IPS-18c (cell line): ENCODE results near the gene GALNT1.
"Not testable (repeated sequence)": the region's sequence is repeated elsewhere in the genome, so short reads cannot be mapped to it uniquely, and the experiment has no call there.

ENCODE experiments used
- H3K4me3 ChIP-seq: 2 replicates; pipeline ENCODE4 v1.7.0; 2013; ENCODE audit warnings: low read depth, mild to moderate bottlenecking, low read length, moderate library complexity; ENCODE audit not compliant: insufficient read depth
- H3K9me3 ChIP-seq: one replicate; pipeline ENCODE4 v1.6.1; 2013; ENCODE audit warnings: mild to moderate bottlenecking, low read length, moderate library complexity; ENCODE audit not compliant: control insufficient read depth, insufficient read depth

GALNT1 gene

DNA sequence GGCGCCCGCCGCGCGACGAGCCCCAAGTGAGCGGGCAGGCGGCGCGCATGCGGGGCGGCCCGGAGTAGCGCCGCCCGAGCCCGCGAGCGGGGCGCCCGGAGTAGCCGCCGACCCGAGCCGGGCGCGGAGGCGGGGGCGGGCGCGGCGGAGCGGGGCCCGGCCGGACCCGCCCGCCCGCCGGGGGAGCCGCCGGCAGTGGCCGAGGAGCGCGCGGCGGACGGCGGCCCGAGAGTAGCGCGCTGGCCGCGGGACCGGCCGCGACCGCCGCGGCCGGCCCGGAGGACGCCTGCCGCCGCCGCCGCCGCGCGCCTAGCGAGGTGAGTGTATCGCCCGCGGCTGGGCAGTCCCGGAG, at the start of gene GALNT1:
GALNT1 (plus strand) TSS at position 195 of the 352 bp plus-strand sequence. CDS start 72,923 bp downstream, outside the sequence.
- H3K4me3 ChIP-seq, result peak within 1 kb of the TSS; percentile 79
- H3K9me3 ChIP-seq, result peaks cover 4% of the 10 kb centered on the region

DNA sequence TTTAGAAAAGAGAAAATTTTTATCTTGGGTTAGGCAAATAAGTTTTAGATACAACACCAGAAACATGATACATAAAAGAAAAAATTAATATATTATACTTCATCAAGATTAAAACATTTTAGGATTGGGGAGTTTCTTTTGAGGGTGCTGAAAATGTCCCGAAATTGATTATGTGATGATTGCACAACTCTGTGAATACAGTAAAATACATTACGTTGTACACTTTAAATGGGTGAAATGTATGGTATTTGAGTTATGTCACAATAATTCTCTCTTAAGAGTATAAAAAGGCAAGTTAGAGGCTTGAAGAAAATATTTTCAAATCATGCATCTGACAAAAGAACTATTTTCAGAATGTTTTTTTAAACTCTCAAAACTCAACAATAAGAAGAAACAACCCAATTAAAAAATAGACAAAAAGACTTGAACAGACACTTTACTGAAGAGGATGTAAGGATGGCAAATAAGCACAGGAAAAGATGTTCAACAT, 47.6 kb upstream of the GALNT1 start:
- H3K4me3 ChIP-seq, result no peak overlapping the region
- H3K9me3 ChIP-seq, result no peaks in the 10 kb centered on the region

DNA sequence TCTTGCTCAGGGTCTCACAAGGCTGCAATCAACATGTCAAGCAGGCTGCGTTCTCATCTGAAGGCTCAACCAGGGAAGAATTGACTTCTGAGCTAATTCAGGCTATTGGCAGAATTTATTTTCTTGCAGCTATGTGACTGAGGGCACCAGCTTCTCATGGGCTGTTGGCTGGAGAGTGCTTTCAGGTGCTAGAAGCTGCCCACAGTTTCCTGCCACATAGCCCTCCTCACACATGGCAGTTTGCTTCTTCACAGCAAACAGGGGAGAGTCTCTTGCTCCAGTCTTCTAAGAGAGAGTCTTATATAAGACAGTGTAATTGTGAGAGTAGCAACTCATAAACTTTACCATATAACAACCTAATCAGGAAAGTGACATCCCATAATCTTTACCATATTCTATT, 46.2 kb upstream of the GALNT1 start:
- H3K4me3 ChIP-seq, result no peak overlapping the region

GRCh38 chr18:35542356-35542755, 39.2 kb upstream of the GALNT1 start:
- Histone ChIP-seq H3K4me3 (no peak overlapping the region), H3K9me3 (no peaks in the 10 kb centered on the region)

More for the DNA sequence above, 46.2 kb upstream of the GALNT1 start:
- H3K9me3 ChIP-seq, result no peaks in the 10 kb centered on the region

DNA sequence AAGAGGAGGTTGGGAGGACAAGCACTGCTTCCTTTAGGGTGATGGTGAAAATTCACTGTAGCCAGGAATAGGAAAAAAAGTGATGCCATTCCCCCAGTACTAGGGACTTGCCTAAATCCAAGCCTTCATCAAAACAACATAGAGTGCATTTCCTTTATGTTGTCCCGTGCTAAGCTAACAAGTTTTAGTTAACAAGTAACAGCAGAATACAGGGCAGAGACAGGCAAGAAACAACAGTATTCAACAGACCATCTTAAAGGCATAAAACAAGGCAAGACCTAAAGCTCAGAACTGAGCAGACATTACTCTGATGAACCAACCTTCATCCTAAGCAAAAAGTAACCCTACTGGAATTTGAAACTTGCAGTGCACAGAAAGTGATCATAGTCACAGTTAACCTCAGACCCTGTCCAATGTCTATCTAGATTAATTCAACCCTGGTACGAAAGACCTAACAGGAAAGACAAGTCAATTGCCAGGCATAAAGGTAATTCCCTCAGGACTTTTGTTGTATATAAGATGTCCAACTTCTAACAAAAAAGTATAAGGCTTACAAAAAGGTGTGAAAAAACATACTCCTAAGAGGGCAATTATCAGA, 34.4 kb upstream of the GALNT1 start:
- Histone ChIP-seq H3K9me3 (no peaks in the 10 kb centered on the region), H3K4me3 (no peak overlapping the region)

DNA sequence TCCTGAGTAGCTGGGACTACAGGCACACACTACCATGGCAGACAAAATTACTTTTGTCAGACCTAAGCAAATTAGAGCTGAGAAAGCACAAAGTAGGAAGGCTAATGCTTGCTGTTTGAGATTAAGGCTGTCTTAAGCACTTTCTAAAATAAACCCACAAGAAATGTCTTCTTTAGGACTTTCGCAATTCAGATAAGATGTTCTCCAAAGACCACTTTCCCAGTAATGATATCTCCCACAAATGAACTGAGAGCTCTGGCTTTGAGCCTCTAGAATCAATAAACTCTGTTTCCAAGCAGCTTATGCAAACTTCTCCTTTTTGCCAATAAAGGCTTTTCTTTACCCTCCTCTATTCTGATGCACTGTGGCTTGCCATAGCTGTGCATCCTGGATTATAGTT, 32.0 kb upstream of the GALNT1 start:
- Histone ChIP-seq H3K9me3 (no peaks in the 10 kb centered on the region), H3K4me3 (no peak overlapping the region)

GRCh38 chr18:35553300-35553699, 28.2 kb upstream of the GALNT1 start:
- Histone ChIP-seq H3K9me3 (no peaks in the 10 kb centered on the region), H3K4me3 (no peak overlapping the region)

- not testable (repeated sequence) for H3K4me3 ChIP-seq, H3K9me3 ChIP-seq
Measured at GRCh38 chr18:35555538-35555937, 26.0 kb upstream of the GALNT1 start.

DNA sequence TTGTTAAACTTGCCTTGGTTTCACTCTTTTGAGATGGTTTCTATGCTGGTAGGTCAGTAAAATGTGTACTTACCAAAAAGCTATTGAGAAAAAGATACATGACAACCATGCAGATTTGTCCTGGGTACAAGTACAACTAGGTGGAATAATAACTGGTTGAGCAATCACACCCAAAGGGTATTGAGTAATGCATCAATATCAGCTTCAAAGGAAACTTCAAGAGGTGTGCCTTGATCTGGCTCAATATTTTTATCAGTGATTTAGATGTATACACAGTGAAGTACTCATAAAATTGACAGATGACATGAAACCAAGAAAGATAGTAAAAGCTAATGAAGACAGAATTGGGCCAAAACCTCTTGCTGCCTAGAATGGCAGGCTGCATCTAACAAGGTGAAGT, 21.7 kb upstream of the GALNT1 start:
- Histone ChIP-seq H3K4me3 (no peak overlapping the region), H3K9me3 (no peaks in the 10 kb centered on the region)

GRCh38 chr18:35564795-35565453, 16.6 kb upstream of the GALNT1 start:
- H3K9me3 ChIP-seq, result no peaks in the 10 kb centered on the region
- H3K4me3 ChIP-seq, result no peak overlapping the region

- Histone ChIP-seq H3K4me3 (no peak overlapping the region), H3K9me3 (no peaks in the 10 kb centered on the region)
Measured at GRCh38 chr18:35566019-35566418, 15.5 kb upstream of the GALNT1 start.

GRCh38 chr18:35570182-35570581, 11.4 kb upstream of the GALNT1 start:
- Histone ChIP-seq H3K9me3 (no peaks in the 10 kb centered on the region), H3K4me3 (no peak overlapping the region)

DNA sequence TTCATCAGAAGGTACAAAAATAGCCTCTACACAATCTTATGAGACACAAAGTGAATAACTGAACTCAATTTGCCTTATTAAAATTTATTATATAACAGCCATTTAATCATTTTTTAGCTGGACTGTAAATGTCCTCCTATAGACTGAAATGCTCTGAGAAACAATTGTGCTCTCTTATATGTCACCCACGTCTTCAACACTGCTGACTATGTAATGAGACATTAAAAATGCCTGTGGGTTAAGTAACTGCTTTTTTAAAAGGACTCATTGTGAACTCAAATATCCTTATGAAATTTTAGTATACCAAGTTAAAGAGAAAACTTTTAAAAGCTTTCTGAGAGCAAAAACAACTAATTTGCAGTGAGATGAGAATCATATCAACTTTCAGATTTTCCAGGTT, 10.4 kb upstream of the GALNT1 start:
- no peaks in the 10 kb centered on the region for H3K9me3 ChIP-seq
- no peak overlapping the region for H3K4me3 ChIP-seq

GRCh38 chr18:35572644-35573043, 8.9 kb upstream of the GALNT1 start:
- Histone ChIP-seq H3K9me3 (peaks cover 4% of the 10 kb centered on the region), H3K4me3 (no peak overlapping the region)

- Histone ChIP-seq H3K4me3 (no peak overlapping the region), H3K9me3 (peaks cover 4% of the 10 kb centered on the region)
Measured at GRCh38 chr18:35573531-35573930, 8.0 kb upstream of the GALNT1 start.

- H3K9me3 ChIP-seq, H3K4me3 ChIP-seq: not testable (repeated sequence)
Measured at GRCh38 chr18:35576240-35576845, 5.2 kb upstream of the GALNT1 start.

- Histone ChIP-seq H3K9me3 (peaks cover 4% of the 10 kb centered on the region), H3K4me3 (no peak overlapping the region)
Measured at GRCh38 chr18:35577045-35577848, 4.3 kb upstream of the GALNT1 start.

DNA sequence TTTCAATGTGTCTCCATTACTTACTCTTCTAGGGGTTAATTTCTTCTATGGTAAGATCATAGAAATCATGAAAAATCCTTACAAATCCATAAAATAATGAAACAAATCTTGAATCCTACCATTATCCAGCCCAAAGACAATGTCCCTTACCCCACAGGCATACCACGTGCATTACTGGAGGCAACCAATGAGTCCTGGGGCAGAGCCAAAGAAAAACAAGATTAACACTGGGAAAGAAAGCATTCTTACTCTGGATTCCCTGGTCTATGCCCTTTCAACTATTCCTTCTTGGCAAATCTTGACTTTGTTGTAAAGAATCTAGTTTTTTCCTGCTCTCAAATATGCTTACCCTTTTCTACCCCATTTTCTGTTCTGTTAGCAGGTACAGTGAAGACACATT, 3.1 kb upstream of the GALNT1 start:
- Histone ChIP-seq H3K4me3 (no peak overlapping the region), H3K9me3 (peaks cover 4% of the 10 kb centered on the region)
